Gastrocnemius medialis (tissue), 4 donors: ENCODE data around the gene TMEM129. TPM values are rescaled to one million over a fixed set of nuclear protein-coding genes. Genes with fewer than 3 reads are reported as not detected.
"Not testable (repeated sequence)": the region's sequence is repeated elsewhere in the genome, so short reads cannot be mapped to it uniquely, and the experiment has no call there.

ENCODE experiments used
- ATAC-seq, 2 donors: fragments of 150-250 bp; one replicate each; pipeline ENCODE4 v1.9.1; 2016
- DNase-seq, 2 donors: peaks; one replicate each; pipeline ENCODE4 v3.0.0-alpha.2; 2019
- H3K27ac ChIP-seq, 4 donors: fragments of 200-600 bp; sonication (generic); 1 replicate in 1 of 4; 2 replicates in 3 of 4; pipeline ENCODE4 v1.5.1; 2016 to 2018; ENCODE audit warnings: mild to moderate bottlenecking in 2 of 4, moderate library complexity in 1 of 4
- H3K27me3 ChIP-seq, 3 donors: fragments of 200-600 bp; sonication (generic) in 2 of 3; 1 replicate in 1 of 3; 2 replicates in 2 of 3; pipeline versions ENCODE4 v1.5.1 to v1.6.0; 2016 to 2019; ENCODE audit warnings: mild to moderate bottlenecking in 1 of 3, moderate library complexity in 1 of 3
- H3K36me3 ChIP-seq, 2 donors: fragments of 200-600 bp; sonication (generic) in 1 of 2; one replicate each; pipeline ENCODE4 v1.5.1; 2017 to 2018
- H3K4me1 ChIP-seq, 2 donors: fragments of 200-600 bp; sonication (generic) in 1 of 2; one replicate each; pipeline ENCODE4 v1.5.1; 2016 to 2017; ENCODE audit warnings: mild to moderate bottlenecking in 2 of 2
- H3K4me3 ChIP-seq, 4 donors: fragments of 200-600 bp; sonication (generic) in 3 of 4; 1 replicate in 1 of 4; 2 replicates in 3 of 4; pipeline ENCODE4 v1.5.1; 2016 to 2019; ENCODE audit warnings: mild to moderate bottlenecking in 2 of 4
- H3K9me3 ChIP-seq, 3 donors: fragments of 200-600 bp; sonication (generic) in 2 of 3; 1 replicate in 1 of 3; 2 replicates in 2 of 3; pipeline ENCODE4 v1.5.1; 2016 to 2019
- POLR2A ChIP-seq, 2 donors: fragments of 450-650 bp; IDR thresholded peaks; one replicate each; pipeline ENCODE4 v1.6.1; 2017; ENCODE audit warnings: antibody characterized with exemption in 2 of 2, mild to moderate bottlenecking in 2 of 2, moderate library complexity in 2 of 2
- in situ Hi-C, 4 donors: fragments of 200-750 bp; cut with MboI; loops; one replicate each; pipeline versions ENCODE4 v1.15.0 to v1.8.0; 2017; ENCODE audit warnings: low sequenced_read_pairs in 4 of 4
- intact Hi-C: fragments of 100-400 bp; cut with DNase I; formaldehyde crosslinking; loops from one replicate; pipeline ENCODE4 v1.15.1; 2023; ENCODE audit warnings: low total_unique reads
- total RNA-seq, 4 donors: library from RNA; depleted of rRNA; stranded (reverse); fragments of >200 nt; gene quantifications; one replicate each; pipeline versions ENCODE4 v1.1.0 to v1.2.3, GENCODE V29; 2016
- TF ChIP-seq, protein P1 (sequence below), 5 experiments: fragments of 450-650 bp in 3 of 5; fragments of 200-600 bp in 2 of 5; sonication (generic) in 2 of 5; IDR thresholded peaks in 4 of 5; conservative IDR thresholded peaks in 1 of 5; 1 replicate in 4 of 5; 2 replicates in 1 of 5; pipeline ENCODE4 v1.5.1; 2016 to 2019; ENCODE audit warnings: antibody characterized with exemption in 5 of 5, mild to moderate bottlenecking in 3 of 5, moderate library complexity in 3 of 5

The TMEM129 gene
- total RNA-seq, 4 donors from 2014 or later, result 30.3 to 78.0 (median 44.2) TPM

DNA sequence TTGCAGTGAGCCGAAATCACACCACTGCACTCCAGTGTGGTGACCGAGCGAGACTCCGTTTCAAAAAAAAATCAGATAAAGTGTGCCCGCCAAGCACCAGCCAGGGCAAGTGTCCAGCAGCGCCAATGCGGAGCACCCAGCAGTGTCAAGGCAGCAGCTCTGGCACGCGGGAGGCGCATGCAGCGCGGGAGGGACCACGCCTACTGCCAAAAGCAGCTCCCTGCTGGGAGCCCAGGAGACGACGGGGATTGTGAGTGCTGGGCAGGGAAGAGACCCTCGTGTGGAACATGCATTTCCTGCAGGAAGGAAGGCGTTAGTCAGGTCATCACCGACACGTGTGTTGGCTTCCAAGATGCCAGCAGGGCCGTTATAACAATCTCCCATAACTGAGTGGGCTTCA is 47.5 kb downstream of the TMEM129 start:
- Histone ChIP-seq H3K36me3 (no peaks in the 10 kb centered on the region), H3K4me3 (no peak overlapping the region), H3K9me3 (no peaks in the 10 kb centered on the region), H3K27me3 (no peaks in the 10 kb centered on the region), H3K4me1 (no peaks in the 10 kb centered on the region), H3K27ac (no peak overlapping the region)
- TF ChIP-seq POLR2A (IDR thresholded peaks at IDR 0.05), result no peak
- TF ChIP-seq, protein P1, sequence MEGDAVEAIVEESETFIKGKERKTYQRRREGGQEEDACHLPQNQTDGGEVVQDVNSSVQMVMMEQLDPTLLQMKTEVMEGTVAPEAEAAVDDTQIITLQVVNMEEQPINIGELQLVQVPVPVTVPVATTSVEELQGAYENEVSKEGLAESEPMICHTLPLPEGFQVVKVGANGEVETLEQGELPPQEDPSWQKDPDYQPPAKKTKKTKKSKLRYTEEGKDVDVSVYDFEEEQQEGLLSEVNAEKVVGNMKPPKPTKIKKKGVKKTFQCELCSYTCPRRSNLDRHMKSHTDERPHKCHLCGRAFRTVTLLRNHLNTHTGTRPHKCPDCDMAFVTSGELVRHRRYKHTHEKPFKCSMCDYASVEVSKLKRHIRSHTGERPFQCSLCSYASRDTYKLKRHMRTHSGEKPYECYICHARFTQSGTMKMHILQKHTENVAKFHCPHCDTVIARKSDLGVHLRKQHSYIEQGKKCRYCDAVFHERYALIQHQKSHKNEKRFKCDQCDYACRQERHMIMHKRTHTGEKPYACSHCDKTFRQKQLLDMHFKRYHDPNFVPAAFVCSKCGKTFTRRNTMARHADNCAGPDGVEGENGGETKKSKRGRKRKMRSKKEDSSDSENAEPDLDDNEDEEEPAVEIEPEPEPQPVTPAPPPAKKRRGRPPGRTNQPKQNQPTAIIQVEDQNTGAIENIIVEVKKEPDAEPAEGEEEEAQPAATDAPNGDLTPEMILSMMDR (IDR thresholded peaks at IDR 0.05 in 4 of 5, conservative IDR thresholded peaks at IDR 0.05 in 1 of 5), result no peak
- intact Hi-C loops (no loop called here), in situ Hi-C loops (no loop called here)
- ATAC-seq, result no peak
- no peak for DNase-seq

DNA sequence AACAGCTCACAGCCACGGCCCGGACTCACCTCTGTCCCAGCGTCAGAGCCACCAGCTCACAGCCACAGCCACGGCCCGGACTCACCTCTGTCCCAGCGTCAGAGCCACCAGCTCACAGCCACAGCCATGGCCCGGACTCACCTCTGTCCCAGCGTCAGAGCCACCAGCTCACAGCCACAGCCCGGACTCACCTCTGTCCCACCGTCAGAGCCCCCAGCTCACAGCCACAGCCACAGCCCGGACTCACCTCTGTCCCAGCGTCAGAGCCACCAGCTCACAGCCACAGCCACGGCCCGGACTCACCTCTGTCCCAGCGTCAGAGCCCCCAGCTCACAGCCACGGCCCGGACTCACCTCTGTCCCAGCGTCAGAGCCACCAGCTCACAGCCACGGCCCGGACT is 50.1 kb downstream of the TMEM129 start:
- H3K9me3 ChIP-seq, ATAC-seq, in situ Hi-C loops: not testable (repeated sequence)

DNA sequence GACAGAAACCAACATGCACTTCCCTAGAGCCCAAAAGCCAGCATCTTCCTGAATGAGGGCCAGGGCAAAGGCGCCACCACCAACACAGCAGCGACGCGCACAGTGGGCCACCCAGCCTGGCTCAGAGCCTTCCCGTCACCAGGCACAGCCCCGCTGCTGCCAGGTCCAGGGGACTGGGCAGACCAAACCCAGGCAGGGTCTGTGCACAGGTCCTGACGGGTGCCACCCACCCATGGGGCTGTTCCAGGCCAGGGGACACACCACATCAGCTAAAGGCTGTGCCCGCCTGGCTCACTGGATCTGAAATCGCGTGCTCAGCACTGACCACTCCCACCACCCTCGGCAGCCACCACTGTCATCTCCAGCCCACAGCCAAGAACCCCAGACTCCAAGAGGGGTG is 50.8 kb downstream of the TMEM129 start:
- ATAC-seq, result no peak
- TF ChIP-seq, protein P1 (IDR thresholded peaks at IDR 0.05 in 4 of 5, conservative IDR thresholded peaks at IDR 0.05 in 1 of 5), result no peak
- TF ChIP-seq POLR2A (IDR thresholded peaks at IDR 0.05), result no peak

More for the DNA sequence above, 50.1 kb downstream of the TMEM129 start:
- H3K27ac ChIP-seq, H3K4me3 ChIP-seq, intact Hi-C loops, H3K4me1 ChIP-seq, H3K27me3 ChIP-seq, H3K36me3 ChIP-seq, DNase-seq: not testable (repeated sequence)

DNA sequence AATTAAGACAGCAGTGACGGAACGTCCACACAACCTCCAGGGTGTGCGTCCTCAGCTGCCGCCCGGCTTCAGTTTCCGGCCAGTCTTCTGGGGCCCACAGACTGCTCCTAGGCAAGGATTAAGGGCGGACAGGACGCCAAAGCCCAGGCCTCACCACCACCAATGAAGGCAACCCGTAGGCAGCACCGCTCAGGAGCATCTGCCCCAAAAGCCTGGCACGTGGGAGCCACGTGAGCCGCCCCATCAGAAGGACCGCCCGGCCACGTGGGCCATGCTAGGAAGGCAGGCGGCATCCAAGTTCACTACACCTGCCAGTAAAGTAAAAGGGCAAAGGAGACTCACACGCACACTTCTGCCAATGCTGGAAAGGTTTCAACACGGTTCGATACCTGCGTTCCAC is 51.3 kb downstream of the TMEM129 start:
- in situ Hi-C loops, result no loop called here

More for the DNA sequence above, 50.8 kb downstream of the TMEM129 start:
- intact Hi-C loops (no loop called here), in situ Hi-C loops (no loop called here)
- H3K9me3 ChIP-seq, result no peaks in the 10 kb centered on the region
- no peaks in the 10 kb centered on the region for H3K27me3 ChIP-seq
- no peaks in the 10 kb centered on the region for H3K36me3 ChIP-seq
- no peak overlapping the region for H3K4me3 ChIP-seq
- DNase-seq, result no peak
- no peaks in the 10 kb centered on the region for H3K4me1 ChIP-seq
- no peak overlapping the region for H3K27ac ChIP-seq

DNA sequence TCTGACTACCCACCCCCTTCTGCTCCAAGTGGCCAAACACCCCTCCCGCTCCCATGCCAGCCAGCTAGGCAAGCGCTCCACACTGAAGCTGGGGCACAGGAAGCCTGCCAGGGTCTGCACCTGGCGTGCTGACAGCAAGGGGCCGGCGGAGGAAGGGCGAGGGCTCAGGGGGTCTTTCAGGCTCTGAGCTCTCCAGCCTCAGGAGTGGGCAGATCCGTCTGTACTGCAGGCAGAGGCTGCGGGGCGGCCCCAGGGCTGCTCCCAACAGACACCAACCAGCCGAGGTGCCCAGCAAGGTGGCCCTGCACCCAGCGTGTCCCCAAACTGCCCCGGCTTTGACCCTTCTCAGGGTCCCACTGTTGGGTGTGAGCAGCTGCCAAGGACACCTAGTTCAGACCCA is 51.9 kb downstream of the TMEM129 start:
- Histone ChIP-seq H3K9me3 (no peaks in the 10 kb centered on the region), H3K36me3 (no peaks in the 10 kb centered on the region), H3K27me3 (no peaks in the 10 kb centered on the region), H3K4me1 (no peaks in the 10 kb centered on the region), H3K27ac (no peak overlapping the region), H3K4me3 (no peak overlapping the region)
- ATAC-seq (no peak), DNase-seq (no peak)
- no peak for TF ChIP-seq POLR2A (IDR thresholded peaks at IDR 0.05)
- TF ChIP-seq, protein P1 (IDR thresholded peaks at IDR 0.05 in 4 of 5, conservative IDR thresholded peaks at IDR 0.05 in 1 of 5), result no peak
- in situ Hi-C loops, result no loop called here
- intact Hi-C loops, result no loop called here

More for the DNA sequence above, 51.3 kb downstream of the TMEM129 start:
- ATAC-seq, result no peak
- Histone ChIP-seq H3K27ac (no peak overlapping the region), H3K4me3 (no peak overlapping the region), H3K36me3 (no peaks in the 10 kb centered on the region), H3K27me3 (no peaks in the 10 kb centered on the region), H3K4me1 (no peaks in the 10 kb centered on the region), H3K9me3 (no peaks in the 10 kb centered on the region)
- TF ChIP-seq, protein P1 (IDR thresholded peaks at IDR 0.05 in 4 of 5, conservative IDR thresholded peaks at IDR 0.05 in 1 of 5), result no peak
- no peak for TF ChIP-seq POLR2A (IDR thresholded peaks at IDR 0.05)
- intact Hi-C loops, result no loop called here
- no peak for DNase-seq
